ENCODE results near the gene TRAF5. TPM values are rescaled to one million over a fixed set of nuclear protein-coding genes. Genes with fewer than 3 reads are reported as not detected.

TRAF5 gene
- total RNA-seq, 1 experiment from 2014 or later: 22.2 TPM

DNA sequence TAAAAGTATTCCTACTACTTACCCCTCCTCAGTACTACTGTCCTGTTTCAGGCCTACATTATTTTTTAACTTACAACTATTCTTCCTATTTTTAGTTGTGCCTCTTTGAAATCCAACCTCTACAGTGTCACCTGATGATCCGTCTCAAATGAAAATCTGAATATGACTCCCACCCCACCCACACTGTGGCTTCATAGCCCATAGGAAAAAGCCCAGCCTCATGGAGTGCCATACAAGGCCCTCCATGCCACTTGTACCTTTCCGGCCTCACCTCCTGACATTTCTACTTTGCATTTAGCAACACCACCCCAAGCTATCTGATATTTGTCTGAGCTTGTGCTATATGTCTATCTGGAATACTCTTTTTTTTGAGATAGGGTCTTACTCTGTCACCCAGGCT is 49.3 kb downstream of the TRAF5 start:
- ATAC-seq (no peak), DNase-seq (ENCODE audit: low spot score) (no peak)
- POLR2A ChIA-PET: no interaction called here
- Mint-ChIP-seq H3K4me3 (no peak overlapping the region), H3K27ac (peak overlapping the region; percentile 51), H3K27me3 (ENCODE audit: low read depth) (no peaks in the 10 kb centered on the region), H3K4me1 (peaks cover 47% of the 10 kb centered on the region), H3K36me3 (peaks cover 13% of the 10 kb centered on the region), H3K9me3 (no peaks in the 10 kb centered on the region)
- TF ChIP-seq ZNF532 (CRISPR knock-in tag; IDR thresholded peaks at IDR 0.05; ENCODE audit: borderline replicate concordance) (no peak), NFATC4 (CRISPR knock-in tag; IDR thresholded peaks at IDR 0.05) (no peak)
- TF ChIP-seq, protein P1, sequence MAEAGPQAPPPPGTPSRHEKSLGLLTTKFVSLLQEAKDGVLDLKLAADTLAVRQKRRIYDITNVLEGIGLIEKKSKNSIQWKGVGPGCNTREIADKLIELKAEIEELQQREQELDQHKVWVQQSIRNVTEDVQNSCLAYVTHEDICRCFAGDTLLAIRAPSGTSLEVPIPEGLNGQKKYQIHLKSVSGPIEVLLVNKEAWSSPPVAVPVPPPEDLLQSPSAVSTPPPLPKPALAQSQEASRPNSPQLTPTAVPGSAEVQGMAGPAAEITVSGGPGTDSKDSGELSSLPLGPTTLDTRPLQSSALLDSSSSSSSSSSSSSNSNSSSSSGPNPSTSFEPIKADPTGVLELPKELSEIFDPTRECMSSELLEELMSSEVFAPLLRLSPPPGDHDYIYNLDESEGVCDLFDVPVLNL (CRISPR knock-in tag; IDR thresholded peaks at IDR 0.05; ENCODE audit: borderline replicate concordance, low read depth): no peak
- CTCF ChIA-PET: interaction anchor here (1.0 kb wide), 1 partner anchor 52 kb away, joined by 3 read pairs; no protein-coding TSS in a partner anchor

GRCh38 chr1:211376807-211377470 is 50.3 kb downstream of the TRAF5 start:
- H3K27ac Mint-ChIP-seq: peak overlapping the region; percentile 92
- ChIA-PET CTCF (interaction anchor here (0.6 to 1.2 kb wide), 6 partner anchors 30 to 137 kb away, joined by 3 to 5 read pairs (median 3); no protein-coding TSS in a partner anchor), POLR2A (no interaction called here)
- ATAC-seq (0 out of 2 replicates have a peak, but pooled peaks have one; percentile 12), DNase-seq (ENCODE audit: low spot score) (no peak)
- H3K4me3 Mint-ChIP-seq: peak overlapping the region; percentile 33; the same call in 1 of the 2 replicates
- TF ChIP-seq ESRRA (CRISPR knock-in tag; IDR thresholded peaks at IDR 0.05; ENCODE audit: borderline replicate concordance): no peak
- TF ChIP-seq, protein P2, sequence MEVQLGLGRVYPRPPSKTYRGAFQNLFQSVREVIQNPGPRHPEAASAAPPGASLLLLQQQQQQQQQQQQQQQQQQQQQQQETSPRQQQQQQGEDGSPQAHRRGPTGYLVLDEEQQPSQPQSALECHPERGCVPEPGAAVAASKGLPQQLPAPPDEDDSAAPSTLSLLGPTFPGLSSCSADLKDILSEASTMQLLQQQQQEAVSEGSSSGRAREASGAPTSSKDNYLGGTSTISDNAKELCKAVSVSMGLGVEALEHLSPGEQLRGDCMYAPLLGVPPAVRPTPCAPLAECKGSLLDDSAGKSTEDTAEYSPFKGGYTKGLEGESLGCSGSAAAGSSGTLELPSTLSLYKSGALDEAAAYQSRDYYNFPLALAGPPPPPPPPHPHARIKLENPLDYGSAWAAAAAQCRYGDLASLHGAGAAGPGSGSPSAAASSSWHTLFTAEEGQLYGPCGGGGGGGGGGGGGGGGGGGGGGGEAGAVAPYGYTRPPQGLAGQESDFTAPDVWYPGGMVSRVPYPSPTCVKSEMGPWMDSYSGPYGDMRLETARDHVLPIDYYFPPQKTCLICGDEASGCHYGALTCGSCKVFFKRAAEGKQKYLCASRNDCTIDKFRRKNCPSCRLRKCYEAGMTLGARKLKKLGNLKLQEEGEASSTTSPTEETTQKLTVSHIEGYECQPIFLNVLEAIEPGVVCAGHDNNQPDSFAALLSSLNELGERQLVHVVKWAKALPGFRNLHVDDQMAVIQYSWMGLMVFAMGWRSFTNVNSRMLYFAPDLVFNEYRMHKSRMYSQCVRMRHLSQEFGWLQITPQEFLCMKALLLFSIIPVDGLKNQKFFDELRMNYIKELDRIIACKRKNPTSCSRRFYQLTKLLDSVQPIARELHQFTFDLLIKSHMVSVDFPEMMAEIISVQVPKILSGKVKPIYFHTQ (CRISPR knock-in tag; IDR thresholded peaks at IDR 0.05): no peak
- no peak for TF ChIP-seq ZNF138 (CRISPR knock-in tag; conservative IDR thresholded peaks at IDR 0.05)
- no peak for TF ChIP-seq CREB1 (CRISPR knock-in tag; IDR thresholded peaks at IDR 0.05)
- no peak for TF ChIP-seq AFF4 (CRISPR knock-in tag; IDR thresholded peaks at IDR 0.05; ENCODE audit: borderline replicate concordance)
- TF ChIP-seq RELA (CRISPR knock-in tag; IDR thresholded peaks at IDR 0.05; ENCODE audit: borderline replicate concordance): no peak
- peaks cover 12% of the 10 kb centered on the region for H3K36me3 Mint-ChIP-seq
- peaks cover 50% of the 10 kb centered on the region for H3K4me1 Mint-ChIP-seq
- H3K27me3 Mint-ChIP-seq (ENCODE audit: low read depth): no peaks in the 10 kb centered on the region
- H3K9me3 Mint-ChIP-seq: no peaks in the 10 kb centered on the region
